NCI-H345 (cell line): Measurements from ENCODE around the gene SEL1L.
A peak's percentile ranks its signal among the peaks of the same experiment; 100 is the strongest.
"Not testable (repeated sequence)": the region's sequence is repeated elsewhere in the genome, so short reads cannot be mapped to it uniquely, and the experiment has no call there.

Experiments used
- DNase-seq: peaks from one replicate; lab custom pipeline; 2025; lab: John Stamatoyannopoulos, UW

The SEL1L gene

DNA sequence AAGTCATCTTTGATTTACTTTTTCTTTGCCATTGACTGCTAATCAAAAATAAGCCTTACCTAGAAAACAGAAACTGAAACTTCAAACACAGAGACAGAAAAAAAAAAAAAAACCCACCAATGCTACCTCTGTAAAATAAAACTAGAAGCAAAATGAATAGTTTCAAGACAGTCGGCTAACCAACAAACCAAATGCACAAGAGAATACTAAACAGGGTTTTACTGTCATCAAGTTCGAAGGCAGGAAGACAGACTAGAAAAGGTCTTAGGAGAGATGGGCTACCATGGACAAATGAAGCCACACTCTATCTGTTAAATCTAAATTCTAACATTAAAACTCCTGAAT, 59.5 kb downstream of the SEL1L start:
- DNase-seq, result no peak

DNA sequence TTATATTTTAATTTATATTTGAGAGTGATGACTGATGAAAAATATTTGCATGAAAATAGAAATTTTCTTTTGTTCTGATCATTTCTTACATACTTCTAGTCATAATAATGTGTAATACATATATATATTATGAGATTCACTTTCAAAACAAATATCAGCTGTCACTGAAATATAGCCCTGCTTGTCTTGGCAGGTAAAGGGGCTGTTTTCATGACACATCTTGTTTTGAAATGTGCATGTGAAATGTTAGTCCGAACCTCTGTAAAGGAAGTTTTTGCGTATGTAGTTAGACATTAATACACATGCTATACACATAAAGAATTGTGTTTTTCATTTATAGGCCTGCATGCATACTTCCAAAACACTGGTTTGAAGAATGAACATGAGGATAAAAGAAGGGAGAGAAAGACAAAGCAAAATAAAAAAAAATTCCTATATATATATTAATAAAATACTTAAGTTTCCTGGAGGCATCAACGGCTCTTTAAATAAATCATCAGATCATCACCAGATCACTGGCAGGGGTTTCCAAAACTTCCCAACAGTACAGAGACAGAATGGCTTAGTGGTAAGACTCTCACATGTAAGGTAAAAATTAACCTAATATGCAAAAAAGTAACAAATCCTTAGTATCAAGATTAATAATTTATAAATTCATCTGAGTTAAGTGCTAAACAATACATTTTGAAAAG, 60.1 kb downstream of the SEL1L start:
- no peak for DNase-seq

DNA sequence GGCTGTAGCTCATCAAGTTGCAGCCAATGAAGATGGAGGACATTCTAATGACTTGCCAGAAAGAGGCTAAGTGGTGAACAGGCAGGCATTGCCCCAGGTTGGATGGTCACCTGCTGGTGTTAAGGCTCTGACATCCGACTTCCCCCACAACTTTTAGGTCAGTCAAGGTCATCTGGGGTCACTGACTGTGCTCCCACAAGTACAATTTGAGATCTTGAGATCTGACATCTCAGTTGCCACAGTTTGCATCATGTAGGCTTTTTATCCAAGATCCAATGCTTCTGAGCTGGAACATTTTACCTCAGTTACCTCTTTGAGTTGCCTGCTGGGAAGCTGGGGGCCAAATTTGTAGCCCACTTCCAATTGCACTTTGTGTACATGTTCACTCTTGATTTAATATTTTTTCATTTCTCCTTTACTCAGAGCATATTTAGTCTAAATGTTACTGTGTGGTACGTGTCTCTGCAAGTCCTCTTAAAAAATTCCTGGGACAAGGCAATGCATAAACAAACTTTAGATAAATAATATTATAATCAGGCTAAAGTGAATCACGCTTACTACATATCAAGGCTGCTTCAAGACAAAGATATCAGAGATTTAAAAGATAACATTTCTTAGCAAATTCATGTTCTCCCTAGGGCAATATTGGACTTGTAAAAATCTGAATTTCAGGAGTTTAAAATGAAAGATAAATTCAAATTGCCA, 61.4 kb downstream of the SEL1L start:
- no peak for DNase-seq

DNA sequence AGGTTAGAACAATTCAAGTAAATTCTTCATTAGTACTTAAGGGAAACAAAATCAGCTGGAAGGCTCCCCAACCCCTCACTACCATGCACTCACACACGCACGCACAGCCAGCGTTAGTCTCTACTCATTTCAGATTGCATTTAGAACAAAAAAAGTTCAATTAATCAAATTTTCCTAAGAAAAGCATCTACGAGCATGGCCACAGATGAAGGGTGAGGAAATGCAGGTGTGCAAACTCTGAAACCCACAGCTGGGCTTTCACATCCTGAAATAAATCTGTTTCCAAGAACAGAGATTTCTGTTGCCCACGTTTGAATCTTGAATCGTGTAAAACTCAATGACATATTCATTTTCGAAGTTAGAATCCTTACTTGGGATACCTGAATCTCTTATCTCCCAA, 62.6 kb downstream of the SEL1L start:
- DNase-seq, result no peak

DNA sequence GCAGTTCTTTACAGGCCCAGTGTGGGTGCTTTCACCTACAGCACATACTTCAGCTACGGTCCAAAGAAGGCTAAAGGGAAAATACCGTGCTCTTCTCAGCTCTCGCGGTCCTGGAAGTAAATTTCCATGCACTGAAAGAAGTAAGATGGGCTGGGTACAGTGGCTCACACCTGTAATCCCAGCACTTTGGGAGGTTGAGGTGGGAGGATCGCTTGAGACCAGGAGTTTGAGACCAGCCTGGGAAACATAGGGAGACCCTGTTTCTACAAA, 63.2 kb downstream of the SEL1L start:
- DNase-seq, result not testable (repeated sequence)

DNA sequence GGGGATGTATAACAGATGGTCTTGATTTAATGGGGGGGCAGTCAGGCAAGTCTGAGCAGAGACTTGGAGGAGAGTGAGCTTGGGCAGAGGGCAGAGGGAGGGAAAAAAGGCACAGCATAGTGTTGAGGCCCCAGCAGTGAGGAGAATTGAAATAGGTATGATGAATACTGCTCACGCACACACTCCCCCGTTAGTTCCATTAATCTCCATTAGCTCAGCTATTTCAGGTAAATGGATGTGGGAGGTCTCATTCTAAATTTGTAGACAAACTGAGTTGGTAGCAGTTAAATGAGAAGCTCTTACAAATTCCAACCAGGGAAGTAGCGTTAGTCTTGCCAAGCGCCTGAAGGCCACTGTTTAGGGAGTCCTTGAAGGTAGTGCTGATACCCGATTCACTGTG, 66.8 kb downstream of the SEL1L start:
- DNase-seq, result no peak

DNA sequence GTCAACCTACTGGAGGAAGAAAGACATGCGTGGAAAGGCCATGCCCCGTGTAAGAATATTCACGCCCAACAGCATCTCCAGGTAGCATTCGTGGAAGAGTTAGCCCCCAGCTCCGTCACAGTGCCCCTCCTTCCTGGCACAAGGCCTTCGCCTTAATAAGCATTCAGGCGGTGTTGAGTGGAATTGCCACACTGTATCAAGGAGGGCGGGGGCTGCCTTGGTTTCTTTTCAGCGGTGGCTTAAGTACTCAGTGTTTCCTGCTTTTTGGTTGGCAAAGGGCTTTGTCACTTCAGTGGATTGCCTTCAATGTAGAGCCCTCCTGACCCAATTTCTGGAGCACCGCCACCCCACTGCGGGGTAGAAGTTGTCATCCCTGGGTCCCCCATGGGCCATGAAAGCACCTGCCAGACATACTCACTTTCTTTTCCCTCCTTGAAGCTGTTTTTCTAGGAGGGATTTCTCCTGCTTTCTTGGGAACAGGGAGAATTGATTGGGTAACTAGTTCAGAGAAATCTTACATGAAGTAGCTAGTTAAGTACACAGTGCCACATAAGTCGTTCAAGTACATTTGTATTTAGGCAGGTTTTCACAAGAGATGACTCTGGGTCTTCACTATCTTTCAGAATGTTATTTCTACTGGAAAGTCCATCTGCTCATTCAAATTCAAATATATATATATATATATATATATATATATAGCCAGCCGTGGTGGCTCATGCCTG, 68.0 kb downstream of the SEL1L start:
- no peak for DNase-seq

DNA sequence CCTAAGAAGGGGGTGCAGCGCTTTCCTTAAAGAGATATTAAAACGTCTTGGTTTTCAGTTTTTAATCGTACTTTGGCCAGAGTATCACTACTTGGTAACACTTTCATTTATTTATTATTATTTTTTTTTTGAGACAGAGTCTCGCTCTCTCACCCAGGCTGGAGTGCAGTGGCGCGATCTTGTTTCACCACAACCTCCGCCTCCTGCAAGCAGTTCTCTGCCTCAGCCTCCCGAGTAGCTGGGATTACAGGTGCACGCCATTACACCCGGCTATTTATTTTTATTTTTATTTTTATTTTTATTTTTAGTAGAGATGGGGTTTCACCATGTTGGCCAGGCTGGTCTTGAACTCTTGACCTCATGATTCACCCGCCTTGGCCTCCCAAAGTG, 68.7 kb downstream of the SEL1L start:
- not testable (repeated sequence) for DNase-seq

DNA sequence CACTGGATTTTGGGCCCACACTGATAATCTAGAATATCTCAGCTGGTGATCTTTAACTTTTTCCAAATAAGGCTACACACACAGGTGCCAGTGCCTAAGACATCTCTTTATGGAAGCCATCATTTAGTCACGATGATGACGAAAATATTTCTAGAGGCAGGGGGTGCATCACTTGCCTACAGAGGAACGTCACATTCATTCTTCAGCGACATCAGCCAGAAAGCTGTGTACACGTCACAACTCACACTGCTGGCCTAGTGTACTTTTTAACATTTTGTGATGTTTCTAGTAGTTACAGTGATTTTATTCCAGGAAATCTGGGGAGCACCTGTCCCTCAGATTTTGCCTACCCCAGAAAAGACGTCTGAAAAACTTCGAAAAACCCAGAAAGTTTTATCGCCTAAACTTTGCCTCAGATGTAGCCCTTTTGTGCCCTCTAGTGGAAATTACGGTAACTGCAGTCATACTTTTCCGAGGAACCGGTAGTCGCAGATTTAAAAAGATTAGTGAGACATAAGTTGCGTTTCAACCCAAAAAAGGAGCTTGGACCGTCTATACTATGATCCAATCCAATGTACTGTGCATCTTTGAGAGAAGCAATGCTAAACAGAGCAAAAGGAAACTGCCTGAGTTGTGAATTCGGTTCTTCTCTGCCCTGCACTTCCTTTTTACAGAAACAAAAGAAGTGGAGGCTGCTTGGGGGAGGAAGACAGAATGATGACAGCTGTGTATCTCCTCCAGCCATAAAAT, 69.2 kb downstream of the SEL1L start:
- DNase-seq, result peak; percentile 66

- DNase-seq, result not testable (repeated sequence)
Observed at GRCh38 chr14:81462356-81462755, 71.3 kb downstream of the SEL1L start.

- no peak for DNase-seq
Observed at GRCh38 chr14:81459912-81460311, 73.7 kb downstream of the SEL1L start.

GRCh38 chr14:81458352-81458751, 75.3 kb downstream of the SEL1L start:
- DNase-seq, result no peak

- DNase-seq, result no peak
Observed at GRCh38 chr14:81455390-81455789, 78.3 kb downstream of the SEL1L start.

GRCh38 chr14:81454572-81455218, 79.0 kb downstream of the SEL1L start:
- no peak for DNase-seq

- peak; percentile 73 for DNase-seq
Observed at GRCh38 chr14:81453166-81453766, 80.4 kb downstream of the SEL1L start.

GRCh38 chr14:81452341-81453133, 81.1 kb downstream of the SEL1L start:
- peak; percentile 21 for DNase-seq

DNA sequence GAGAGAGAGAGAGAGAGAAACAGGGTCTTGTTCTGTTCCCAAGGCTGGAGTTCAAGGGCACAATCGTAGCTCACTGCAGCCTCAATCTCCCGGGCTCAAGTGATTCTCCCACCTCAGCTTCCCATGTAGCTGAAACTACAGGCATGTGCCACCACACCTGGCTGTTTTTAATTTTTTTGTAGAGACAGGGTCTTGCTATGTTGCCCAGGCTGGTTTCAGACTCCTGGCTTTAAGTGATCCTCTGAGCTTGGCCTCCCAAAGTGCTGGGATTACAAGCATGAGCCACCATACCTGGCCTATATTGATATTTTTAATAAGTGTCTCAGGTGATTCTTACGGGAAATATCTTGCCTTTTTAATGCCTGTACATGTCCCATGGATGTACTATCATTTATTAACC, 82.7 kb downstream of the SEL1L start:
- DNase-seq, result no peak

- peak; percentile 82 for DNase-seq
Observed at GRCh38 chr14:81450100-81450531, 83.5 kb downstream of the SEL1L start.

DNA sequence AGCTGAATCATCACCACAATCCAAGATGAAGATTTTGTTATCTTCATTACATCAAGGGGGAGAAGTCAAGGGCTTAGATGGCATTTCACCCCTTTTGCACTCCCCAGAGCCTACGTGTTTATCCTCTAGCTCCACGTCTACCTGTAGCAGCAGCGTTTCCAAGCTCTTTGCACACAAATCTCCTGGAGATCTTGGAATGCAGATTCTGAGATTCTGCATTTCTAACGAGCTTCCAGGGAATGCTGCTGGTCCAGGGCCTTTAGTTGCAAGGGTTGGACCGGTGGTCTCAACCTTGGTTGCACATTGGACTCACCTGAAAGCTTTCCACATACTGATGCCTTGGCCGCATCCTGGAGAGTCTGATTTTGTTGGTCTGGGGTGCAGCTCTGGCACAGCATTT, 84.1 kb downstream of the SEL1L start:
- DNase-seq, result no peak

DNA sequence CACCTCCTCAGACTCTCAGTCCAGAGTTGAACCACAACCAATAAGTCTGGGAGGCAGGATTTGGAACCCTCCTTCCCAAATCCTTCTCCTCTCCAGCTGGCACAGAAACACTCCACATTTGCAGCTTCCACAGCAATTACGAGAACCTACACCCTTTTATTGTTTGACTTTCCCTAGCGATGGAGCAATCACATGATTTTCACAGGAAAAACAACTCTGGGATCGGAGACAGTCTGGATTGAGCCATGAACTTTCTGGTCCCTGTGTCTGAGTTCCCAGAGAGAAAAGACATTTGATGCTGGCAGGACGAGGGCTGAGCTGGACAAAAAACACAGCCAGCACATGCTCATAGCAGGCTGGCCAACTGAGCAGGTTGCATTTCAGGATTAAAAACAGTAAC, 84.5 kb downstream of the SEL1L start:
- no peak for DNase-seq
